NCI-H748 (cell line): ENCODE results near the gene COL11A2.
A peak's percentile ranks its signal among the peaks of the same experiment; 100 is the strongest.

Experiments used
- DNase-seq: peaks from one replicate; lab custom pipeline; 2025; ENCODE audit not compliant: unreplicated experiment; lab: John Stamatoyannopoulos, UW

COL11A2 gene

DNA sequence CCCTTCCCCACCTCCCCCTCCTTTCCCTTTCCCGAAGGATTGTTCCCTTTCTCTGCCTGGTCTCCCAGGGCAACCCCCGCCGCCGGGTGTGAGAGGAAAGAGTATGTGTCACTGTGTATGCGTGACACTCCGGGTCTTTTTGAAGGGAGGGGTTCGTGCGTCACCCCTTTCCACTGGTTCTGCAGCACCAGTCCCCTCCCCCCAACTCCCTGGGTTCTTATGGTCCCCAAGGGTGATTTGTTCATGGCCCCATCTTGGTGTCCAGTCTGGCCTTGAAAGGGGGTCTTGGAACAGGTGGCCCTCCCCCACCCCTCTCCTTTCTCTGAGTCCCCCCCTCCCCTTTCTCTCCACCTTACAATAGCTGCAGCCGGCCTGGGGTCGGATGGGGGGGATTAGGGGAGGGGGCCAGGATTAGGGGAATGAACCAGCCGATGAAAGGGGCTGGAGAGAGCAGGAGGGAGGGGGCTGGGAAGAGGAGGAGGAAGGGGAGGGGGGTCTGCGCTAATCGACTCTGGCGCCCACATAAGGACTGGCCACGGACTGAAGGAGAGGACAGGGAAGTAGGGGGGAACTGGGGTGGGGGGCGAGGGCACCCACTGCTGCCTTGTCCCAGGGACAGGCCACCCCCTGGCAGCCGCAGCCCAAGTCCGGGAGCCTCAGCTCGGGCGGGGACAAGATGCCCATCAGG, 14.7 kb upstream of the COL11A2 start:
- peak; percentile 59 for DNase-seq

DNA sequence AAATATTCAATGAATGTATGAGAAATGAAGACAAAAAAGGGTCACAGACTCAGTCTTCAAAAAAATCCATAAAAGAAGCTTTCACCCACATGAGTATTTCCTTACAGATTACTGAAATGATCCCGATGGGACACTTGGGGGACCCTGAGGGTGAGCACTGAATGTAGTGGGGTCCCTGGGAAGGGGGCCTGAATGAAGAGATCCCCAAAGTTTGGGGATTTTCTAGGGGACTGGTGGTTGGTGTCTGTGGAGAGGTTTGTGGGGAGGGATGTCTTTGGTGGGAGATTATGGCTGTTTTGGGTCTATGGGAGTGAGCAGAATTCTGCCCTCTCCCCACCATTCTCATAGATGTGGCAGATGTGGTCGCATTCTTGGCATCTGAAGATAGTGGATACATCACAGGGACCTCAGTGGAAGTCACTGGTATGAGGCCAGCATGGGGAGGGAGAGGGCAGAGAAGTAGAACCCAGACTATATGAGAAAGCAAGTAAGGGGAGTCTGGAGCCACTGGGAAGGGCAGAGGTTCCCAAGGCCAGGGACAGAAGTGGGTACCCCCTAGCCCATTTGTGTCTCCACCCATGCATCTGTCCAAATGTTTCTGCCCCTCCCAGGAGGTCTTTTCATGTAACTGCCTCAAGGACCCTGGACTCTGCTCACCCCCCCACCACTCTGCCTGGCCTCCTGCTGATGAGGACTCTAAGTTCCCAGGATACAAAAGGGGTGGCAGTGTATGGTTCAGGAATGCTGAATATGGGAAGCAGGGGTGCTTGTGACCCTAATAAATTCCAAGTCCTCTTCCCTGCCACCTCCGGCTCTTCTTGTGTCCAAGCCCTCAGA, 14.0 kb upstream of the COL11A2 start:
- DNase-seq: no peak

DNA sequence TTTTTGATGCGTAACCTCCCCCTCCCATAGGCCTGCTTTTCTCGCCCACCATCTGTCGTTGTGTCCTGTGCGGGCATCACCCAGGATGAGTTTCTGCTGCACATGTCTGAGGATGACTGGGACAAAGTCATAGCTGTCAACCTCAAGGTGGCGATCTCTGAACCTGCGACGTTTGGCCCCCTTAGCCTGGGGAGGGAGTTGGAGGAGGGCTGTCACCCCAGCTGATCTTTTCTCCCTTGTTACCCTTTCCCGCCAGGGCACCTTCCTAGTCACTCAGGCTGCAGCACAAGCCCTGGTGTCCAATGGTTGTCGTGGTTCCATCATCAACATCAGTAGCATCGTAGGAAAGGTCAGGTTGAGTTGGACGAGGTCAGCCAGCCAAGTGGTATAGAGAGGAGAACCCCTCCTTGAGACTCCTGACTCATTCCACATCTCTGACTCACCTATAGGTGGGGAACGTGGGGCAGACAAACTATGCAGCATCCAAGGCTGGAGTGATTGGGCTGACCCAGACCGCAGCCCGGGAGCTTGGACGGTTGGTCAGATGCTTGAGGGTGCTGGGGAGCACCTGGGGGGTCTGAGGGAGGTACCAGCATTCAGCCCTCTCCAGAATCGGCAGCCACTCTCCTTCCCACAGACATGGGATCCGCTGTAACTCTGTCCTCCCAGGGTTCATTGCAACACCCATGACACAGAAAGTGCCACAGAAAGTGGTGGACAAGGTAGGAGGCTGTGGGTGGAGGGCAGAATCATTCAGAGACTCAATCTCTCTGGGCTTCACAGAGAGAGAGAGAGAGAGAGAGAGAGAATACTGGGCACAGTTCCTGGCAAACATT, 13.1 kb upstream of the COL11A2 start:
- peak; percentile 57 for DNase-seq

DNA sequence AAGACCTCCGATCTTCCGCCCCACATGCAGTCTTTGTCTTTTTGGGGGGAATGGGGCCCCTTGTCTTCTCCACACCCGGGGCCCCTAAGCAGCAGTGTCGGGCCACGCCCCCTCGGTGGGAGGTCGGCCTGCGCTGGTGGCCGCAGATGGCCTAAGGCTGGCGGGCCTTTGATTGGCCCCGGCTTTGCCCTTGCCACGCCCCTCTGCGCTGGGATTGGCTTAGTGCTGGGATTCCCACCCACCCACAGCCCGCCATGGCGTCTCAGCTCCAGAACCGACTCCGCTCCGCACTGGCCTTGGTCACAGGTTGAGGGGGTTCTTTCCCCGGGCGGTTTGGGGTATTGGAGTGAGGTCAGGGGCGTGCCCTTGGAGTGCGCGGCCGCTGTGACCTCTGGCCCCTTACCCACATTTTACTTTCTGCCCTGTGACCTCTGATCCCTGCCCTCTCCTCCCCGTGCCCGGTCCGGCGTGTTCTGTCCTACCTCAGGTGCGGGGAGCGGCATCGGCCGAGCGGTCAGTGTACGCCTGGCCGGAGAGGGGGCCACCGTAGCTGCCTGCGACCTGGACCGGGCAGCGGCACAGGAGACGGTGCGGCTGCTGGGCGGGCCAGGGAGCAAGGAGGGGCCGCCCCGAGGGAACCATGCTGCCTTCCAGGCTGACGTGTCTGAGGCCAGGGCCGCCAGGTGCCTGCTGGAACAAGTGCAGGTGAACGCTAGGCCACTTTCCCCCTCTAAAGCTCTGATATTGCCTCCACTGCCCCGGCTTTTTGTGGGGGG, 12.3 kb upstream of the COL11A2 start, which contains the start of gene HSD17B8:
TSS of gene HSD17B8 (plus strand) at position 241 of the 776 bp plus-strand sequence. CDS start at position 255, 14 bp downstream.
- peak; percentile 98 for DNase-seq

DNA sequence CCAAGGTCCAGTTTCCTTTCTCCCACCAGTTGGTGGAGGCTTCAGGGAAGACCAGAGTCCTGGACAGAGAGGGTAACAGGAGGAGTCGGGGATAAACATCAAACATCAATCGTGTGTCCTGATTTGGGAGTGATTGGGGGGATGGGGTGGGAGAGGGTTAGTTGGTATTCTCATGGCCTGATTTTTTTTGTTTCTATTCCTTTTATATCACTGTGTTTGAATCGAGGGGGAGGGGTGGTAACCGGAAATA, 11.8 kb upstream of the COL11A2 start:
- DNase-seq: no peak

DNA sequence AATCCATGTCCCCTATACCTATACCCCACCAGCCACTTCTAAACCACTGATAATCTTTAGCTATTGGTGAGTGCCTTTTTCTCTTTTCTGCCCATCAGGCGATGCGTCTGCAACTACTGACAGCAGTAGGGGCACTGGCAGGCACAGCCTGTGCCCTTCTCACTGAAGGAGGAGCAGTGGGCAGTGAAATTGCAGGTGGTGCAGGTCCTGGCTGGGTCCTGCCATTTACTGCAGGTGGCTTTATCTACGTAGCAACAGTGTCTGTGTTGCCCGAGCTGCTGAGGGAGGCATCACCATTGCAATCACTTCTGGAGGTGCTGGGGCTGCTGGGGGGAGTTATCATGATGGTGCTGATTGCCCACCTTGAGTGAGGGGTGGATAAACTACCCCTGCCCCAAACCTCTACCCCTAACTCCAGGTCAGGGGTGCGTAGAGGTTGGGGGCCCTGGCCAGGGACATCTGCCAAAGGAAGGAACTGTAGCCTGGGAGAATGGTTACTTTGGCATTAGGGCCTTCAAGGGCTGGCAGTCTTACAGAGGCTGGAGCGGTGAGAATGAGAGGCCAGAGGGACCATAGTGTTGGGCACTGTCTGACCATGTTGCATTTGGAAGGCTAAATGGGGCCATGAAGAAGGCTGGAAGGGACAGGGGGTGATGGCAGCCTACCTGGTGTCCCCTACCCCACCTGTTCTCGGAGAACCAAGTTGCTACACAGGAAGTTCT, 11.3 kb upstream of the COL11A2 start:
- DNase-seq: no peak

DNA sequence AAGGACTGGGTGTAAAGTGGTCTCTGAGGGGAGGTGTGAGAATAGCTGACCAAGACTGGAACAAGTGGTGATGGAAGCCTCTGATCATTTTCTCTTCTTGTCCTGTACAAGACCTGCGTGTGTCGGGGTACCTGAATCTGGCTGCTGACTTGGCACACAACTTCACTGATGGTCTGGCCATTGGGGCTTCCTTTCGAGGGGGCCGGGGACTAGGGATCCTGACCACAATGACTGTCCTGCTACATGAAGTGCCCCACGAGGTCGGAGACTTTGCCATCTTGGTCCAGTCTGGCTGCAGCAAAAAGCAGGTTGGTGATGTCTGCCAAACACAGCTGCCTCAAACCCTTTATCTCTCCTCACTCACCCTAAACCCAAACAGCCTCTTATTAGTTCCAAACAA, 10.5 kb upstream of the COL11A2 start:
- DNase-seq: no peak

DNA sequence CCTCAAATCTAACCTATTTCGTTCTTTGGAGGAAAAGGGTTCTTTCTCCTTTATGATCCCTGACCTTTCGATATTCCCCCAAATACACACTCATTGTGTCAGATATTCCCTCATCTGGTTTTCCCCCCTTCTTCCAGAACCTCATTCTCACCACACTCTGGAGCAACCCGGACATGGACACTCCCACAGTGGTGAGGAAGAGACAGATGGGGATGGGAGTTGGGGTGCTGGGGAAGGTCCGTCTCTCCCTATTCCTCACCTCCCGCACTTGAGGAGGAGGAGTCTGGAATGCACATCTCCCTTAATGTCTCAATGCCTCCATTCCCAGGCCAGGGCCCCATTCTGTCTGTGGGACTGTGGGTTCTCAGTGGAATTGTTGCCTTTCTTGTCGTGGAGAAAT, 9.7 kb upstream of the COL11A2 start:
- DNase-seq: no peak

DNA sequence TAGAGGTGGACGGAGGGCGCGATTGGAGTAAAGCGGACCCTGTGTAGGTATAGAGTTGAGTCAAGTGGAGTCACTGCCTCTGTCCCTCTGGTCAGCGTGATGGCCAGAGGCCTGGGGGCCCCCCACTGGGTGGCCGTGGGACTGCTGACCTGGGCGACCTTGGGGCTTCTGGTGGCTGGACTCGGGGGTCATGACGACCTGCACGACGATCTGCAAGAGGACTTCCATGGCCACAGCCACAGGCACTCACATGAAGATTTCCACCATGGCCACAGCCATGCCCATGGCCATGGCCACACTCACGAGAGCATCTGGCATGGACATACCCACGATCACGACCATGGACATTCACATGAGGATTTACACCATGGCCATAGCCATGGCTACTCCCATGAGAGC, 8.9 kb upstream of the COL11A2 start:
- DNase-seq: no peak

DNA sequence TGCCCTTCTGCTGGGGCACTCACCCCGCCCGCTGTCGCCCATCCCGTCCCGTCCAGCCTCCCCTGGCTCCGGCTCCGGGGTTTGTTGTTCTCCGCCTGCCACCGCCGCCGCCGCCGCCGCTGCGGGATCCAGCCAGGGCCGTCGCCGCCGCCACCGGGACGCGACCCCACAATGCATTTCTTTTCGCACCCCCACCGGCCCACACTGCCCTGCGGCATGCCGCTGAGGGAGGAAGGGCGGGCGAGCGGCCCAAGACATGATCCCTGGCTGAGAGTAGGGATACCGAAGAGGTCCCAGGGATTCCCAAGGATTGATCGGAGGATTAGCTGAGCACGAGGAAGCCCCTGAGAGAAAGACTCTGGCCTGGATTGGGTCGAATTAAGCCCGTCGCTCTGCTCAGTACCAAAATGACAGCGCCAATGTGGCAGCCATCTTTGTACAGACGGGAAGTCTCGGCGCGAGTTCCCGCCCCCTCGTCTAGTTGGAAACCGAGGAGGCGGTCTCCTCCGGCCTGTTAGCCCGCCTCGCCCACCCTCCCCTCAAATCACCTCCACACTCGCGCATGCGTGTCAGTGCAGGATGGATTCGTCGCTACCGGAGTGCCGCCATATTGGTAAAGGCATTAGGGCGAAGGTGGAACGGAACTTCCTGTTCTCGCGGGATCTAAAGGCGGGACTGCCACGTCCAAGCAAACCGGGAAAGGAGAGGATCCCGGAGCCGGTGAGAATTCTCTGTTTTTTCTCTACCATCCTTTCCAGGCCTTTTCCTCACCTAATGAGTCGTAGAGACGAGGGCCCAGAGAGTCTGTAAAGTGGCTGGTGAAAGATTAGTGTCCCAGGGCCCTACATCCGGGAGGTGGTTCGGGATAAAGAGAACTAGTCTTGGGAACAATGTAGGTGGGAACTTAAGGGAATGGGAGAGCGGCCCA, 8.2 kb upstream of the COL11A2 start, which contains the start of the genes RXRB and SLC39A7:
TSS of gene RXRB (minus strand) at position 447 of the 928 bp plus-strand sequence. CDS start at position 258, 189 bp downstream.
TSS of gene SLC39A7 (plus strand) at position 649 of the 928 bp plus-strand sequence. CDS start 379 bp downstream, outside the sequence.
- peak; percentile 100 for DNase-seq

DNA sequence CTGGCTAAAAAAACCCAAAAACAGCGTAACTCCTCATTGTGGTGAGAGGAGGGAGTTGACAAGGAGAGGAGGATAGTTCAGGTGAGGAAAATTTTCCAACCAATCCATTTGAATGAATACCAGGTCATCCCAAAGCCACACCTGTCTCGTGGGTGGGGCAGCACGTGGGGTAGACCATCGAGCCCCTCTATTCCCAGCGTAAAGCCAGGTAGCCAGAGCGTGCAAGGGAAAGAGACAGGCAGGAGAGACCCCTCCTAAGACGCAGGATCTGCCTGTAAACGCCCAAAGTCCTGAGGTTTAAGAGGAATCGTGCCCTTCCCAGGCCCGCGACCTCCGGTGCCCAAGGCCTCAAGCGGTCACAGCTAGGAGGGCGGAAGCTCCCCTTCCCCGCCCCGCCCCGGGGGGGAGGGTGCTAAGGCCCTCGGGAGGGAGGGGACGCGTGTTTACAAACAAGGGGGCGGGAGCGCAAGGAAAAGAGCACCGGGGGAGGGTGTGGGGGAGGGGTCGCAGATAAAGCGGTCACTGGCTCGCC, 7.5 kb upstream of the COL11A2 start:
- DNase-seq: peak; percentile 86

DNA sequence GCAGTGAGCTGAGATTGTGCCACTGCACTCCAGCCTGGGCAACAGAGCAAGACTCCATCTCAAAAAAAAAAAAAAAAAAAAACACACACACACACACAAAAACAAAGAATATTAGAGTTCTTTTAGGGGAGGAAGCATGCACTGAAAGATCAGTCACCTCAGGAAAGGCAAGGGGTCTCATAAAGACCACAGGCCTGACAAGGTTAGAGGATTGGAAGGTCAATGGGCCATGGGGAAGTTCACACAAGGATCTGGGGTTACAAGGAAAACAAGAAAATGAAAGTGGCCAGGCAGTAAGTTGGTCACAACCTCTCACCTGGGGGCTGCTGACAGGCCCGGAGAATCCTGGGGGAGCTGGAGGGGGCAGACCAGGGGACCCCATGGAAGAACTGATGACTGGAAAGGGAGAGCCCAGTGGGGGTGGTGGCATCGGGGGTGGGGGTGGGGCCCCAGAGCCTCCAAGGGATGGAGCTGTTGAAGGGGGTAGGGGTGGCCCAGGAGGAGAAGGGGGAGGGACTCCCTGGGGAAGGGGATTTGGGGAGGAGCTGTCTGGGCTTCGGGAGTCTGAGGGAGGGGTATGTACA, 6.7 kb upstream of the COL11A2 start:
- no peak for DNase-seq

DNA sequence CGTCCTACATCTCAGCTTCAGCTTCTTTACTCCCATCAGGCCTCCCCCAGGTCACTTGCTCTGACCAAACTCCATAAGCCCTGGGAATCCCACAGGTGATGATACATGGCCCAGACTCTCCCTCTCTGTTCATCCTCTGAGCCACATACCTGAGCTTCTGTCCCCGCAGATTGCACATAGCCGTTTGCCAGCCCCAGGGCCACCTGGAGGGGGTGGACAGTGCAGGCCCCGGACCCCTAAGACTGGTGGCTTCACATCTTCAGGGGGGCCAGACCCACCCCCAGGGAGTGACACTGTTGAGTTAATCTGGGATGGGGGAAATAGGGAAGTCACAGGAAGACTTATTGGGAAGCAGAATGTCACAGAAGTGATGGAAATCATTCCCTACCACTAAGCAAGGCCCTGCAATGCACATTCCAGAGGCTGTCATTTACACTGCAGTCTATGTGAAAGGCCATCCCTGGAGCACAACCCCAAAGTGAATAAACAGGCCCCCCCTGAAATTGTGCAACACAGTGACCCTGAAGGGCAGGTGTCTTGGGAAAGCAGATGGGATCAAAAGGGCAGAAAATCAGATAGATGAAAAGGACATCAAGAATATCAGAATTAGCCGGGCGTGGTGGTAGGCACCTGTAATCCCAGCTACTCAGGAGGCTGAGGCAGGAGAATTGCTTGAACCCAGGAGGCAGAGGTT, 6.0 kb upstream of the COL11A2 start:
- no peak for DNase-seq

DNA sequence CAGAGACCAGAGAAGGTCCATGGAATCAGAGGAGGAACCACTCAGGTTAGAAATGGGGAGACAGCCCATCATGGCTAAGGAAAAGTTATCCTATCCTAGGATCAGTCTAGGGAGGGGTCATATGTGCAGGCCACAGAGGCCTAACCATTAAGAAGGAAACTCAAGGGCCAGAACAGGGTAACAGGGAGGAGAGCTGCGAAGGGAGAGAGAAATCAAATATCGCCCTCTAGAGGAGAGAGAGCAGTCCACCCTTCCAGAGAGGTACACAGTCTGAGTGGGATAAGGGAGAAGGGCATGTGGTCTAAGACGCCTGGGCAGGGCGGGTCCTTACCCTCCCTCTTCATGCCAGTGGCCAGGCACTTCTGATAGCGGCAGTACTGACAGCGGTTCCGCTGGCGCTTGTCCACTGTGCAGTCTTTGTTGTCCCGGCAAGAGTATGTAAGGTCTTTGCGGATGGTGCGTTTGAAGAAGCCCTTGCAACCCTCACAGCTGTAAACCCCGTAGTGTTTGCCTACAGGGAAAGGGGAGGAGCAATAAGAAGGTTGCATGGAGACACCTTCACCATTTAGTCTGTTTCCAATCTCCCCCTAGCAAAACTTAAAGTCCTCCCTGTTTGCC, 5.3 kb upstream of the COL11A2 start:
- DNase-seq: peak; percentile 80

DNA sequence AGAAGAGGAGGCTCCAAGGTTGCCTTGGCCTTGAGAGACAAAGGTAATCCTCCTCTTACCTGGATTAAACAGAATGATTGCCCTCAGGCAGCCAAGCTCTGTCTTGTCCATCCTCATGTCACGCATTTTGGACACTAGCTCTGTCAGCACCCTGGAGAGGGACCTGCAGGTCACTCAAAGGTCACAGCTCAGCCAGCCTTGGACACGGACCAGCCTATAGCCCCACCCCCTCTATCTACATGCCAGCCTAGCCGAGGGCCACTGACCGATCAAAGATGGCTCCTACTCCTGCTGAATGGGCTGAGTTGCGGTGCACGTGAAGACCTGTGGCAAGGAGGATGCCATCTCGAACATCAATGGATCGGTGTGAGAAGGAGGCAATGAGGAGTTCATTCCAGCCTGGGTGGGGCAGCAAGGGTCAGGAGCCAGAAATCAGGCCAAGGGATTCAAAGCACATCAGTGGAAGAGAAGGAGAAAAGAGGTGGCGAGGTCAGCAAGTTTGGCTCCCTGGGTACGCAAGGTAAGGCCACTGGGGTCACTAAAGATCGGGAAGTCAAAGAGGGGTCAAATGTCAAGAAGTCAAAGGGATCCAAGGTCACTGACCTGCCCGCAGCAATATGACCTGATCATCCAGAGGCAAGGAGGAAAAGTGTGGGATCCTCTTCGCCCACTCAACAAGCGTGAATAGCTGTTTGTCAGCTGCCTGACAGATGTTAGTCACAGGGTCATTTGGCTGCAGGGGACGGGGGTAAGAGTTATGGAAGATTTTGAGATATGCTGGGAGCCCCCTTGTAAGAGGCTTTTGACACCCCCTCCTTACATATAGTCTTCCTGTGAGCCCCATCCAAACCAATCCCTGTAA, 3.3 kb upstream of the COL11A2 start:
- no peak for DNase-seq

DNA sequence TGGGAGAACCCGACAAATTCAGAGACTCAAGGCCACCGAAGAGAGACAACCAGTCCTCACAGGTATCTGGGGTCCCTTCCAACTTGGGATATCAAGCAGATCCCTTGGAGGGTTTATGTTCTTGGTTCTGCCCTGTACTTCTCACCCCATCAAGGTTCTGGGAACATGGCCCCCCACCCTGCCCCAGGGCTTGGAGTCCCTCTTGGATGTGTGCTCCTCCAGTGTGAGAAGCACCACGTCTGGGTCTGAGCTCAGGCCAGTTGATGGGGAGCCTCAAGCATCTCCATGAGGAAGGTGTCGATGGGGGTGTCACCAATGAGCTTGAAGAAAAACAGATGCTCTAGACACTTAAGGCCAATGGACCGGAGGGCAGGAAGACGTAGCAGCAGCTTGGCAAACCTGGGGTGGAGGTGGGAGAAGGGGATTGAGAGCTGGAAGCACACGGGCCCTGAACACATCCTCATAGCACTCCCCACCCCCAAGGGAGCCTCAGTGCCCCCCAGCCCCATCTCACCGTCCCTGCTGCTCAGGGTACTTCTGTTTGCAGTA, 2.2 kb upstream of the COL11A2 start:
- DNase-seq: no peak
